HepG2 (cell line): ENCODE results near the gene PEPD. TPM values are rescaled to one million over a fixed set of nuclear protein-coding genes. Genes with fewer than 3 reads are reported as not detected.

Source experiments
- ATAD3A ChIP-seq: sonication (generic); formaldehyde crosslinking; IDR thresholded peaks from 2 replicates; pipeline ENCODE4 v1.4.0; 2020; ENCODE audit warnings: missing genetic modification reagents
- HOXA3 ChIP-seq: sonication (generic); formaldehyde crosslinking; IDR thresholded peaks from 2 replicates; pipeline ENCODE4 v1.5.0; 2020; ENCODE audit warnings: missing genetic modification reagents
- RARG ChIP-seq: sonication (generic); formaldehyde crosslinking; IDR thresholded peaks from 2 replicates; pipeline ENCODE4 v1.4.0; 2020; ENCODE audit warnings: low read depth, mild to moderate bottlenecking, missing genetic modification reagents
- RBFOX2 ChIP-seq: fragments of 200-400 bp; formaldehyde crosslinking; IDR thresholded peaks from 2 replicates; pipeline ENCODE4 v1.6.1; 2017; ENCODE audit warnings: low read depth, mild to moderate bottlenecking, low read length
- REL ChIP-seq: sonication (generic); formaldehyde crosslinking; conservative IDR thresholded peaks from 2 replicates; pipeline ENCODE4 v1.8.0; 2022; ENCODE audit warnings: mild to moderate bottlenecking, missing genetic modification reagents, moderate library complexity
- REXO4 ChIP-seq: sonication (generic); formaldehyde crosslinking; IDR thresholded peaks from 2 replicates; pipeline ENCODE4 v1.8.0; 2022; ENCODE audit warnings: missing genetic modification reagents, mild to moderate bottlenecking, borderline replicate concordance
- ZFP36 ChIP-seq: fragments of 150-350 bp; IDR thresholded peaks from 2 replicates; pipeline ENCODE4 v1.6.1; 2018; ENCODE audit warnings: borderline replicate concordance, low read length, low read depth; ENCODE audit not compliant: partially characterized antibody
- ZMYM4 ChIP-seq: sonication (generic); formaldehyde crosslinking; IDR thresholded peaks from 2 replicates; pipeline ENCODE4 v1.8.1; 2023; ENCODE audit warnings: mild to moderate bottlenecking, missing genetic modification reagents
- ZNF235 ChIP-seq: sonication (generic); formaldehyde crosslinking; IDR thresholded peaks from 2 replicates; pipeline ENCODE4 v1.8.1; 2023; ENCODE audit warnings: mild to moderate bottlenecking, missing genetic modification reagents, borderline replicate concordance
- polyA plus RNA-seq, 8 experiments: library from polyadenylated mRNA; depleted of rRNA in 3 of 8; stranded (reverse) in 7 of 8; unstranded in 1 of 8; fragments of >200 nt; fragmentation: Illumina TruSeq in 4 of 8; extraction: Trizol in 4 of 8; gene quantifications; 2 replicates each; pipeline versions ENCODE4 v1.2.1 to v1.2.3, GENCODE V29; 2011 to 2016; ENCODE audit warnings: low read depth in 4 of 8, missing spikeins in 1 of 8, mixed read lengths in 1 of 8; ENCODE audit not compliant: insufficient read depth in 1 of 8
- total RNA-seq, 5 experiments: library from RNA; depleted of rRNA; stranded (reverse); fragments of >200 nt; fragmentation: Illumina TruSeq; extraction: Trizol; gene quantifications; 2 replicates each; pipeline ENCODE4 v1.2.3, GENCODE V29; 2016; ENCODE audit warnings: low read depth in 1 of 5
- TF ChIP-seq, protein P1 (sequence below): sonication (generic); formaldehyde crosslinking; IDR thresholded peaks from 2 replicates; pipeline ENCODE4 v1.4.0; 2020; ENCODE audit warnings: missing genetic modification reagents, mild to moderate bottlenecking, borderline replicate concordance
- TF ChIP-seq, protein P2 (sequence below): sonication (generic); formaldehyde crosslinking; IDR thresholded peaks from 2 replicates; pipeline ENCODE4 v1.5.1; 2020; ENCODE audit warnings: missing genetic modification reagents, mild to moderate bottlenecking, borderline replicate concordance
- TF ChIP-seq, protein P3 (sequence below): conservative IDR thresholded peaks from 2 replicates; pipeline ENCODE4 v1.6.1; 2018; ENCODE audit warnings: missing genetic modification reagents
- TF ChIP-seq, protein P4 (sequence below): sonication (generic); formaldehyde crosslinking; IDR thresholded peaks from 2 replicates; pipeline ENCODE4 v1.5.0; 2020; ENCODE audit warnings: mild to moderate bottlenecking, missing genetic modification reagents
- TF ChIP-seq, protein P5 (sequence below): sonication (generic); formaldehyde crosslinking; IDR thresholded peaks from 2 replicates; pipeline ENCODE4 v1.4.0; 2020; ENCODE audit warnings: missing genetic modification reagents, mild to moderate bottlenecking, borderline replicate concordance

PEPD gene
- total and polyA plus RNA-seq, 2 of the 13 experiments (the other 11 are each of a cell fraction or from before 2014, with no cell fraction given): 60.7 to 75.1 TPM

DNA sequence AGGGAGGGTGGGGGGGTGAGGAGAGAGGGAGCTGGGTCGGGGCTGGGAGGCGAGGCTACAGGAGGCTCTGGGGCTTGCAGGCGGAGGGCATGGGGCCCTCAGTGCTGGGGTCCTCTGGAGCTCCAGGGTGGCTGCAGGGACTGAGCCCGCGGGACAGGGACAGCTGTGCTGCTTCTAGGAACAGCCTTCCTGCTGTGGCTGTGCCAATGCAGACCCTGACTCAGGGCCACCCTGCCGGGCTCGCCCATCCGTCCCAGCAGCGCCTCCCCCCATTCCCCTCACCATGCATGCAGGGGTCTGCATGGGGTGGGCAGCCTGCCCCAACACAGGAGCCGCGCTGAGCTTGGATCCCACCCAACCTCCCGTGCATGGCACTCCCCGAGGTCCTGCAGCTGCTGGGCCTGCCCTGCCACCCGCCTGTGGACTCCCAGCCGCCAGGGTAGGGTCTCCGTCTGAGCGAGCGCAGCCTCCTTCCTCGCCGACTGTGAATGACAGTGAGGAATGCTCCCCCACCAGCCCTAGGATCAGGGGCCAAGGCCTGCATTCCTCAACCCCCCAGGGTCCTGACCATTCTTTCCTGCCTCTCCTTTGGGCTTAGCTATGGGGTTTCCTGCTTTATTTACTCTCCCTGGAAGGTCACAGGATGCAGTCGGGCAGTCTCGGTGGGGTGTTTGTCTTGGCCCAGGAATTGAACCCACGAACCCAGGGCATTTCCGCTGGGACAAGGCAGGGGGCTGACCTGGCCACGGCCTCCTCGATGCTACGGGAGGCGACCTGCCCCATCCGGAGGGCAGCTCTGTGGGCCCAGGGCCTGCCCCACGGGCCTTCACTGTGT lies 124.7 kb downstream of the PEPD start (continued):
- TF ChIP-seq, protein P1, sequence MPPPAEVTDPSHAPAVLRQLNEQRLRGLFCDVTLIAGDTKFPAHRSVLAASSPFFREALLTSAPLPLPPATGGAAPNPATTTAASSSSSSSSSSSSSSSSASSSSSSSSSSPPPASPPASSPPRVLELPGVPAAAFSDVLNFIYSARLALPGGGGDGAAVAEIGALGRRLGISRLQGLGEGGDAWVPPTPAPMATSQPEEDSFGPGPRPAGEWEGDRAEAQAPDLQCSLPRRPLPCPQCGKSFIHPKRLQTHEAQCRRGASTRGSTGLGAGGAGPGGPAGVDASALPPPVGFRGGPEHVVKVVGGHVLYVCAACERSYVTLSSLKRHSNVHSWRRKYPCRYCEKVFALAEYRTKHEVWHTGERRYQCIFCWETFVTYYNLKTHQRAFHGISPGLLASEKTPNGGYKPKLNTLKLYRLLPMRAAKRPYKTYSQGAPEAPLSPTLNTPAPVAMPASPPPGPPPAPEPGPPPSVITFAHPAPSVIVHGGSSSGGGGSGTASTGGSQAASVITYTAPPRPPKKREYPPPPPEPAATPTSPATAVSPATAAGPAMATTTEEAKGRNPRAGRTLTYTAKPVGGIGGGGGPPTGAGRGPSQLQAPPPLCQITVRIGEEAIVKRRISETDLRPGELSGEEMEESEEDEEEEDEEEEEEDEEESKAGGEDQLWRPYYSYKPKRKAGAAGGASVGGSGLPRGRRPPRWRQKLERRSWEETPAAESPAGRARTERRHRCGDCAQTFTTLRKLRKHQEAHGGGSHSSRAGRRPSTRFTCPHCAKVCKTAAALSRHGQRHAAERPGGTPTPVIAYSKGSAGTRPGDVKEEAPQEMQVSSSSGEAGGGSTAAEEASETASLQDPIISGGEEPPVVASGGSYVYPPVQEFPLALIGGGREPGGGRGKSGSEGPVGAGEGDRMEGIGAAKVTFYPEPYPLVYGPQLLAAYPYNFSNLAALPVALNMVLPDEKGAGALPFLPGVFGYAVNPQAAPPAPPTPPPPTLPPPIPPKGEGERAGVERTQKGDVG (CRISPR knock-in tag): peak; percentile 77; the same call in 1 of the 2 replicates
- TF ChIP-seq REXO4: no peak
- TF ChIP-seq, protein P2, sequence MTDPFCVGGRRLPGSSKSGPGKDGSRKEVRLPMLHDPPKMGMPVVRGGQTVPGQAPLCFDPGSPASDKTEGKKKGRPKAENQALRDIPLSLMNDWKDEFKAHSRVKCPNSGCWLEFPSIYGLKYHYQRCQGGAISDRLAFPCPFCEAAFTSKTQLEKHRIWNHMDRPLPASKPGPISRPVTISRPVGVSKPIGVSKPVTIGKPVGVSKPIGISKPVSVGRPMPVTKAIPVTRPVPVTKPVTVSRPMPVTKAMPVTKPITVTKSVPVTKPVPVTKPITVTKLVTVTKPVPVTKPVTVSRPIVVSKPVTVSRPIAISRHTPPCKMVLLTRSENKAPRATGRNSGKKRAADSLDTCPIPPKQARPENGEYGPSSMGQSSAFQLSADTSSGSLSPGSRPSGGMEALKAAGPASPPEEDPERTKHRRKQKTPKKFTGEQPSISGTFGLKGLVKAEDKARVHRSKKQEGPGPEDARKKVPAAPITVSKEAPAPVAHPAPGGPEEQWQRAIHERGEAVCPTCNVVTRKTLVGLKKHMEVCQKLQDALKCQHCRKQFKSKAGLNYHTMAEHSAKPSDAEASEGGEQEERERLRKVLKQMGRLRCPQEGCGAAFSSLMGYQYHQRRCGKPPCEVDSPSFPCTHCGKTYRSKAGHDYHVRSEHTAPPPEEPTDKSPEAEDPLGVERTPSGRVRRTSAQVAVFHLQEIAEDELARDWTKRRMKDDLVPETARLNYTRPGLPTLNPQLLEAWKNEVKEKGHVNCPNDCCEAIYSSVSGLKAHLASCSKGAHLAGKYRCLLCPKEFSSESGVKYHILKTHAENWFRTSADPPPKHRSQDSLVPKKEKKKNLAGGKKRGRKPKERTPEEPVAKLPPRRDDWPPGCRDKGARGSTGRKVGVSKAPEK (CRISPR knock-in tag): peak; percentile 87; the same call in 1 of the 2 replicates
- no peak for TF ChIP-seq ZNF235 (CRISPR knock-in tag)
- TF ChIP-seq HOXA3 (CRISPR knock-in tag): peak; percentile 92
- no peak for TF ChIP-seq RARG (CRISPR knock-in tag)
- TF ChIP-seq, protein P3, sequence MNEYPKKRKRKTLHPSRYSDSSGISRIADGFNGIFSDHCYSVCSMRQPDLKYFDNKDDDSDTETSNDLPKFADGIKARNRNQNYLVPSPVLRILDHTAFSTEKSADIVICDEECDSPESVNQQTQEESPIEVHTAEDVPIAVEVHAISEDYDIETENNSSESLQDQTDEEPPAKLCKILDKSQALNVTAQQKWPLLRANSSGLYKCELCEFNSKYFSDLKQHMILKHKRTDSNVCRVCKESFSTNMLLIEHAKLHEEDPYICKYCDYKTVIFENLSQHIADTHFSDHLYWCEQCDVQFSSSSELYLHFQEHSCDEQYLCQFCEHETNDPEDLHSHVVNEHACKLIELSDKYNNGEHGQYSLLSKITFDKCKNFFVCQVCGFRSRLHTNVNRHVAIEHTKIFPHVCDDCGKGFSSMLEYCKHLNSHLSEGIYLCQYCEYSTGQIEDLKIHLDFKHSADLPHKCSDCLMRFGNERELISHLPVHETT: 0 out of 2 replicates have a peak, but pooled peaks have one; percentile 44
- peak; percentile 24; the same call in 1 of the 2 replicates for TF ChIP-seq RBFOX2
- TF ChIP-seq ZFP36: no peak
- no peak for TF ChIP-seq ATAD3A
- TF ChIP-seq, protein P4, sequence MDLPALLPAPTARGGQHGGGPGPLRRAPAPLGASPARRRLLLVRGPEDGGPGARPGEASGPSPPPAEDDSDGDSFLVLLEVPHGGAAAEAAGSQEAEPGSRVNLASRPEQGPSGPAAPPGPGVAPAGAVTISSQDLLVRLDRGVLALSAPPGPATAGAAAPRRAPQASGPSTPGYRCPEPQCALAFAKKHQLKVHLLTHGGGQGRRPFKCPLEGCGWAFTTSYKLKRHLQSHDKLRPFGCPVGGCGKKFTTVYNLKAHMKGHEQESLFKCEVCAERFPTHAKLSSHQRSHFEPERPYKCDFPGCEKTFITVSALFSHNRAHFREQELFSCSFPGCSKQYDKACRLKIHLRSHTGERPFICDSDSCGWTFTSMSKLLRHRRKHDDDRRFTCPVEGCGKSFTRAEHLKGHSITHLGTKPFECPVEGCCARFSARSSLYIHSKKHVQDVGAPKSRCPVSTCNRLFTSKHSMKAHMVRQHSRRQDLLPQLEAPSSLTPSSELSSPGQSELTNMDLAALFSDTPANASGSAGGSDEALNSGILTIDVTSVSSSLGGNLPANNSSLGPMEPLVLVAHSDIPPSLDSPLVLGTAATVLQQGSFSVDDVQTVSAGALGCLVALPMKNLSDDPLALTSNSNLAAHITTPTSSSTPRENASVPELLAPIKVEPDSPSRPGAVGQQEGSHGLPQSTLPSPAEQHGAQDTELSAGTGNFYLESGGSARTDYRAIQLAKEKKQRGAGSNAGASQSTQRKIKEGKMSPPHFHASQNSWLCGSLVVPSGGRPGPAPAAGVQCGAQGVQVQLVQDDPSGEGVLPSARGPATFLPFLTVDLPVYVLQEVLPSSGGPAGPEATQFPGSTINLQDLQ: peak; percentile 99
- TF ChIP-seq REL: no peak
- TF ChIP-seq ZMYM4 (CRISPR knock-in tag): peak; percentile 72
- TF ChIP-seq, protein P5, sequence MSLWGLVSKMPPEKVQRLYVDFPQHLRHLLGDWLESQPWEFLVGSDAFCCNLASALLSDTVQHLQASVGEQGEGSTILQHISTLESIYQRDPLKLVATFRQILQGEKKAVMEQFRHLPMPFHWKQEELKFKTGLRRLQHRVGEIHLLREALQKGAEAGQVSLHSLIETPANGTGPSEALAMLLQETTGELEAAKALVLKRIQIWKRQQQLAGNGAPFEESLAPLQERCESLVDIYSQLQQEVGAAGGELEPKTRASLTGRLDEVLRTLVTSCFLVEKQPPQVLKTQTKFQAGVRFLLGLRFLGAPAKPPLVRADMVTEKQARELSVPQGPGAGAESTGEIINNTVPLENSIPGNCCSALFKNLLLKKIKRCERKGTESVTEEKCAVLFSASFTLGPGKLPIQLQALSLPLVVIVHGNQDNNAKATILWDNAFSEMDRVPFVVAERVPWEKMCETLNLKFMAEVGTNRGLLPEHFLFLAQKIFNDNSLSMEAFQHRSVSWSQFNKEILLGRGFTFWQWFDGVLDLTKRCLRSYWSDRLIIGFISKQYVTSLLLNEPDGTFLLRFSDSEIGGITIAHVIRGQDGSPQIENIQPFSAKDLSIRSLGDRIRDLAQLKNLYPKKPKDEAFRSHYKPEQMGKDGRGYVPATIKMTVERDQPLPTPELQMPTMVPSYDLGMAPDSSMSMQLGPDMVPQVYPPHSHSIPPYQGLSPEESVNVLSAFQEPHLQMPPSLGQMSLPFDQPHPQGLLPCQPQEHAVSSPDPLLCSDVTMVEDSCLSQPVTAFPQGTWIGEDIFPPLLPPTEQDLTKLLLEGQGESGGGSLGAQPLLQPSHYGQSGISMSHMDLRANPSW (CRISPR knock-in tag): peak; percentile 62
